GM18502 (cell line): ENCODE data around the gene CATSPER4.

Experiments
- ATAC-seq: cut with Tn5 transposase; IDR thresholded peaks from one replicate; pipeline ENCODE4 v1.9.1; 2021; ENCODE audit warnings: mild to moderate bottlenecking; ENCODE audit not compliant: unreplicated experiment, poor library complexity

CATSPER4 gene

DNA sequence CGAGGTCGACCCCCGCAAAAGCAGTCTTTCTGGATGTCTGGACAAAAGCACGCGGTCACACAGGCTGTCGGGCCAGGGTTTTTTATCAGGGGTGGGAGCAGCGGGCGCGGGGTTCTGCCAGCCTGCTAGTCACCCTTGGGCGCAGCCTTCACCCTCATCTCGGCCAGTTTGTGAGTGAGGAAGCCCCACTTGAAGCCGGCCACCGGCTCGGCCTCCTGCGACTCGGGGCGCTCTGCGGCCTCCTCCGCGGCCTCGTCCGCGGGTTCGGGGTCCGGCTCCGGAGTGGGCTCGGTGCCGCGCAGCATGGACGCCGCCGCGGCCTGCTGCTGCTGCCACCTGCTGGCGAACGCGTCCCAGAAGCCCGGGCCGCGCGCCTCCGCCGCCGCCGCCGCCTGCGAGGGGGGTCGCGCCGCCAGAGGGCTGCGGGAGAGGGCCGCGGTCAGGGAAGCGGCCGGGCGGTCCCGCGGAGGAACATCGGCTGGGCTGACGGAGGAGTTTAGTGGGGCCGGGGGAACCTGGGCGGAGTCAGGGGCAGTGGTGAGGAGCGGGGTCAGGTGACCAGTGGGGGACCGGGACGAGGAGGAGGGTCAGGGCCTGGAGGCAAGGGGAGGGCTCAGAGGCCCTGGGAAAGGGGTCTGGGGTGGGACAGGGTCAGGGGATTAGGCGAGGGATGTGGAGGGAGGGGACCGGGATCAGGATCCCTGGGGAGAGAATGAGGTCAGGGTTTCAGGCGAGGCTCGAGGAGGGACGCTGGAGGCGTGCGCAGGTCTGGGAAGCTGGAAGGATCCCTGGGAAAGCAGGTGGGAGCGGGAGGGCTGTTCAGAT, 26.2 kb upstream of the CATSPER4 start:
- no peak for ATAC-seq

DNA sequence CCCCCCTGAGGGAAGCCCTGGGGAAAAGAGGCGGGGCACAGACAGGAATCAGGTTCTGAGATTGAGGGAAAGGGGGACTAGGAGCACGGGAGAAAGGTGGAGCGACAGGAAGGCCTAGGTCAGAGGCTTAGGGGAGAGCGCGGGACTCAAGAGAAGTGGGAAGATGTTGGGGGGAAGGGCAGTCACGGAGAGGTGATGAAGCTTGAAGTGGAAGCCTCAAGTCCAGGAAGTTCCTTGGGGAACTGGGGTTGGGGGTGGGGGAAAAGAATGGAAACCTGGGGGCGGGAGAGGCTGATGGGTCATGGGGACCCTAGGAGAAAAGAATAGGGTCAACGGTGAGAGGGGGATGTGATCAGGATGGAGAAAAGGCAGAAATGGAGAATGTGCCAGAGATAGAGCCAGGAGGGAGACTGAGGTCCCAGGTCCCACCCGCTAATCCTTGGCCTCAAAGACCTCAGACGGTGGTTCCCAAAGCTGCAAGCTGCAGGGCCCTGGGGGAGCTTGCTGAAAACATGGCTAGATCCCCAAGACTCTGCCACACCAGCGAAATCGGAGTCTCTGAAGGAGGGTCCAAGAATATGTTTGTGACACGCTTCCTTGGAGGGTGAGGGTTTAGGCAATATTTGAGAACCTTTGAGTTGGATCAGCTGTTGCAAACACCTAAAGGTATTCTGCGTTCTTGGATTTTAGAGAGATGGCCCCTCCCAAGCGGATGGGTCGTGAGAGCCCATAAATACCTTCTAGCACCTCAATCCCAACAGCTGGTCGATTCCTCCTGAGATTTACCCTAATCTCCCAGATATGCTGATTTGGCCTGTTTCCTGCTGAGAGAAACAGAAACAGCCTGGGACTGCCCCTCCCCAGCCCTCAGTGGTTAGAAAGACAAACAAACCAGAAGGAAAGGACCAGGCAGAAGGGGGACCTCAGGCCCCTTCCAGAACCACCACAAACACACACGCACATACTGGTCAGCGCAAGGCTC, 25.2 kb upstream of the CATSPER4 start:
- ATAC-seq: no peak

DNA sequence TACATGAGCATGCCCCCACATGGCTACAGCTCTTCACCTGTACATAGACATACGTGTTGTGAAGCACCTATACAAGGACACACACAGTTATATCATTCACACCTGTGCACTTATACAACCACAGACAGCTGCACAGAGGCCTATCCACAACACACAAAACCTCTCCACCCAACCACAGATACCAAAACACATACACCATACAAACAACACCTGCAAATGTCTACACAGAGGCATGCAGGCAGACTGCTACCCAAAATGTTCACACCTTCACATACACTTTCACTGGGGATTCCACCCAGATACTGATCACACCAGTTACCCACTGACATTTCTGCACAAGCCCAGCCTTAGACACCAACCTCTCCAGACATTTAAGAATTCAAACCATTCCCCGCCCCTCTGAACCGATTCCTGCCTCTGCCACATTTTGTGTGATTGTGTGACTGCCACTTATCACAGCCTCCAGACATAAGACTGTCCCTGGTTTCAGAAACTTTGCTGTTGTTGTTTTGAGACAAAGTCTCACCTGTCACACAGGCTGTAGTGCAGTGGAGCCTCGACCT, 23.6 kb upstream of the CATSPER4 start:
- ATAC-seq: no peak

DNA sequence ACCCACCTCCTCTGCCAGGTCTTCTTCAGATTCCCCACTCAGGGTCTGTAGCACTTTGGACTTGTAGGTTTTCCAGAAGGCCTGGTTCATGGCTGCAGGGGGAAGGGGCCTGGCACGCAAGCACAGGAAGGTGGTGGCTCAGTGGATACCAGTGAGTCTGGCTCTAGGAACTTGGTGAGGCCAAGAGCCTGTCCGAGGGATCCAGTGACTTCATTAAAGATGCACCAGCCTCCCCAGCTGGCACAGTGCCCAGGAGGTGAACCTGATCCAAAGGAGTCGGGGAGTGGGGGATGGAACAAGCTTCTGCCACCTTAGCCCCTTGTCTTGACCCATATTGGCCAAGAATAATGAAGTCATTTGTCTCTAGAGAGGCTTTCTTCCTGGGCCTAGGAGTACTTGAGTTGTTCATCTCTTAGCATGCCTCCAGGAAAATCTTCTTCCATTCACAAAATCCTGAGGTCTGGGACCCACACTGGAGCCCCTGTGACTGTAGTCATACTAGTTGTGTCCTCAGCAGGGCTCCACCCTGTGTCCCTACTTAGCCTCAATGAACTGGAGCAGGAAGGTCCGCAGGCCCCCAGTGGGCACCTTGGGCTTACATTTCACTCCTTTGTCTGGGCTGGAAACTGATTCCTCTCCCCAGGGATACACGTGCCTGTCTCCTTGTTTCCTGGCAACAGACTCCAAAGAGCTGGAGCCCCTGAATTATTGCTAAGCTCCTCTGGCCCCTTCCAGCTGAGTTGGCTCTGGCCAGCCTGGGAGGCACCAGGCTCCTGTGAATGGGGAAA, 21.8 kb upstream of the CATSPER4 start, which contains the start of gene C1orf232:
Gene C1orf232 (minus strand): TSS at position 554 of the 788 bp plus-strand sequence. CDS start 464 bp downstream, at position 90.
- no peak for ATAC-seq

DNA sequence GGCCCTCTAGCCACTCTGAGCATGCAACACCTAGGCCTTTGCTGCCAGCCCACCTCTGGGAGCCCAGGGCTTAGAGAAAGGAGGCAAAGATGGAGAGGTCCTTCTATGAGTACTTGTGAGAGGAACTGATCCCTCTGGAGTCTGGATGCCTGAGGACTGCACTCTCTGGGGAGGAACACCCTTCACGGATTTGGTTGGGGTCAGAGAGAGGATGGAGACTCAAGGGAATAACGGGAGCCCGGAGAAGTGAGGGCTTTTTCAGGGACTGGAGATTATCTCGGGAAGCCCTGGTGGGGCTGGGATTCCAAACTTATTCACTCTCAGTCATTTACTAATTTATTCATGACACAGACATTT, 21.2 kb upstream of the CATSPER4 start:
- no peak for ATAC-seq

DNA sequence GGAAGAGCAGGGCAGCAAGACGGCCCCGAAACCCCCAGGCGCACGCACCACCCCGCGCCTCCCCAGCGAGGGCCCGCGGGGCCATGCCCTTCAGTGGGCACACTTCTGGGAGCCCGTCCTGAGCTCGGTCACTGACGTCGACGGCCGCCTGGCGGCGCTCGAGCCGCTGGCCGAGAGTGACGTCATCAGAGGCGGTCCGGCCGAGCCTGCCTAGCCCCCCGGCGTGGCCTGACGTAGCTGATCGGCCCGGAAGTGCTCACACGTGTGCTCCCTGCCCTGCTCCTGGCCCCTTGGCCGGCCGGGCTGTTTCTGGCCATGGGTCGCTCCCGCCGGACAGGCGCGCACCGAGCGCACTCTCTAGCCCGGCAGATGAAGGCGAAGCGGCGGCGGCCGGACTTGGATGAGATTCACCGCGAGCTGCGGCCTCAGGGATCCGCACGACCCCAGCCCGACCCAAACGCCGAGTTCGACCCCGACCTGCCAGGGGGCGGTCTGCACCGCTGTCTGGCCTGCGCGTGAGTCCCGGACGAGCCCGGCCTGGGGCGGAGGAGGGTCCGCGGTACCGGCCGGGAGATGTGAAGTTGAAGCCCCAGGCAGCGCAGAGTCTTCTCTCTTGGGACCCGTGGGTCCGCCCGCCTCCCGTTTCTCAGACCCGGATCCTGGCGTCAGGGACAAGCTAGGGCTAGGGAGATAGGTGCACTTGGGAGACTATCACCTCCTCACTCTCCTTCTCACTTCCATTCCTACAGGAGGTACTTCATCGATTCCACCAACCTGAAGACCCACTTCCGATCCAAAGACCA, 20.5 kb upstream of the CATSPER4 start, which contains the start of gene ZNF593:
Gene ZNF593 (plus strand): TSS at position 240 of the 803 bp plus-strand sequence. CDS start 76 bp downstream, at position 316.
- ATAC-seq: peak; percentile 89

DNA sequence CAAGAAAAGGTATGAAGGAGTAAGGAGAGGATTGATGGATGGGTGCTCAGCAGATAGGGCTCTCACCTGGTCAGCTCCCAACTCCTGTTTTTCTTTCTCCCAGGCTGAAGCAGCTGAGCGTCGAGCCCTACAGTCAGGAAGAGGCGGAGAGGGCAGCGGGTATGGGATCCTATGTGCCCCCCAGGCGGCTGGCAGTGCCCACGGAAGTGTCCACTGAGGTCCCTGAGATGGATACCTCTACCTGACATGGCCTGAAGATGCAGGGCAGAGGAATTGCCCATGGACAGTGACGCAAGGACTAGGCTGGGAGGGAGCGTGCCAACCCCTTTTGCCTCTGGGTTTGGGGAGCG, 20.0 kb upstream of the CATSPER4 start:
- no peak for ATAC-seq

DNA sequence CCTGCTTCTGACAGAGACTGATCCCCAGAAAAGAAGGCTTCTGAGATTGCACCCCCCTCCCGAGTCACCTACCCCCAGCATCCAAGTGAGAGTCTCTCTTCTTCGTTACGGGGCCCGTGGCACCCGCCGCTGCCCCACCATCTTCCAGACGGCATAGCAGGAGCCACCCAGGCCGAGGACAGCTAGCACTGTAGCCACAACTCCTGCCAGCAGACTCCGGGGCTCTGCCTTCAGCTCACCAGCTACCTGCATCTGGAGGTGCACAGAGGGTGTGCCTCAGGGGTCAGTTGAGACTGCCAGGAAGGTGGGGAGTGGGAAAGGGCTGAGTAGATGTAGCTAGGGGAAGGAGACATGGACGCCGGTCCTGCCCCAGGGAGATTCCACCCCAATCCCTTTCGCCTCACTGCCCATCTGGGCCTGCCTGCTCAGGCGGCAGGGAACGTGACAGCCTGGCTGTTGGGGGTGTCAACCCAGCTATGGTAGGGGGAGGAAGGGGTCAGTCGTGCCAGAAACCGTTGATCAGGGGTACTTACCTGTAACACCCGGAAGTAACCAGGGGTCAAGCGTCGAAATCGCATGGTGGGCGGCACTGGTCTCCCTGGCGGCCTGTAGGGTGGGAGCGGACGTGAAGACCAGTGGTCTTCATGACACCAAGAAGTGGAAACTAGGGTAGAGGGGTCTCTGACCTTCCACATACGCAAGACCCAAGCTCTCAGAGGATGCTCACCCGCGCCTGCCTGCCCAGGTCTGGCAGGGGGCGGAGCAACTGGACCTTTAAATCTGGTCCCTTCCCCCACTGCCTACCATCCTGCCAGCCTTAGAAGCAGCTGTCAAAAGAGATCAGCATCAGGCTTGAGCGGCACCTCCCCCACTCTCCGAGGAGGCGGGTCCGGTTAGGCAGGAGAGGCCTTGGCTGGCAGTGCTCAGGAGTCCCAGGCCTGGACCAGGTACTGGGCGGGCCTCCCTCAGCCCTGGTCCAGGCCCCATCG, 19.0 kb upstream of the CATSPER4 start, which contains the start of gene ZNF593OS:
Gene ZNF593OS (minus strand): TSS at position 749 of the 989 bp plus-strand sequence. CDS start 171 bp downstream, at position 578.
- no peak for ATAC-seq

DNA sequence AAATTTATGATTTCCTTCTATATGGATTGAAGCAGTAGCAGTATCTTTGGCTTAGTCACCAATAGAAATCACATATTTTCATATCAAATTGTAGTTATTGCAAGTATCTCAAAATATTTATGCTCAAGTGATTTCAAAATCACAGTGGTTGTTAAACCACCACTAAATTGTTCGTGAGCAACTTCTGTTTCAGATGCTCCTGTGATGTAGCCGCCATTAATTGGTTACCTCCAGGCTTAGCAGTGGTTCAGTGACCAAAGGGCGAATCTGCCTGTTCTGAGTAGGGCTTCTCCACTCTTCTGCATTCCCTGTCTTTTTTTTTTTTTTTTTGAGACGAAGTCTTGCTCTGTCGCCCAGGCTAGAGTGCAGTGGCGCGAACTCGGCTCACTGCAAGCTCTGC, 15.1 kb upstream of the CATSPER4 start:
- ATAC-seq: no peak

DNA sequence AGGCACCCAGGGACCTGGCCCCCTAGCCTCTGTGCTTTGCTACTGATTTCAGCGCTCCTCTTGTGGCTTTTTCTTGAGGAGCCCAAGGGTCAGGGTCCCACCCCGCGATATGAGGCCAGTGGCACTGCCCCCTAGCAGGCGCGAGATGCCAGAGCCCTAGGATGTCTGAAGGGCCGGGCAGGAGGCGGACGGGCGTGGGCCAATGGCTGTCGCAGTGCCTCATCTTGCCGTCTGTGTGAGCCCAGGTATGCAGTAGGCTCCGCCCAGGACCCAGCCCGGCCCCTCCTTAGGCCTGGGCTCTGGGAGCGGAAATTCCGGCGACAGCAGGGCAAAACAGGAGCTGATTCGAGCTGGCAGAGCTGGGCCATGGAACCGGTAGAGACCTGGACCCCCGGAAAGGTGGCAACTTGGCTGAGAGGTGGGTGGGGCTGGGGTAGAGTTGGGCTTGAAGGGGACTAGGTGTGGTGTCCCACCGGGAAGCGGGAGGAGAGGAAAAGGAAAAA, 13.2 kb upstream of the CATSPER4 start, which contains the start of gene CNKSR1:
Gene CNKSR1 (plus strand): TSS at position 310 of the 503 bp plus-strand sequence. CDS start 57 bp downstream, at position 367.
- ATAC-seq: no peak

DNA sequence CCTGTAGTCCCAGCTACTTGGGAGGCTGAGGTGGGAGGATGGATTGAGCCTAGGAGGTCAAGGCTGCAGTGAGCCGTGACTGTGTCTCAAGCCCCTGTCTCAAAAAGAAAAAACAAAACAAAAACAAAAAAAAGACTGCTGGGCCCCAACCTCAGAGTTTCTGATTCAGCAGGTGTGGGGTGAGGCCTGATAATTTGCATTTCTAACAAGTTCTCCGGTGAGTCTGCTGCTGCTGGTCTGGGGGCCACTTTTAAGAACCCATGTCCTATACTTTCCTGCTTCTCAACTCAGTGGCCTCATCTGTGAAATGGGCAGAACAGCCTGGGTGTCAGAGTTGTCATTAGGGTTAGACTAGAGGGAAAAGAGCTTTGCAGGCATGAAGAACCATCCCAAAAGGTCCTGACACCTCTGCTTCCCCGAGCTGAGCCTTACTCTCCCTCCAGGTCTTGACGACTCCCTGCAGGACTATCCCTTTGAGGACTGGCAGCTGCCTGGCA, 10.3 kb upstream of the CATSPER4 start:
- no peak for ATAC-seq

DNA sequence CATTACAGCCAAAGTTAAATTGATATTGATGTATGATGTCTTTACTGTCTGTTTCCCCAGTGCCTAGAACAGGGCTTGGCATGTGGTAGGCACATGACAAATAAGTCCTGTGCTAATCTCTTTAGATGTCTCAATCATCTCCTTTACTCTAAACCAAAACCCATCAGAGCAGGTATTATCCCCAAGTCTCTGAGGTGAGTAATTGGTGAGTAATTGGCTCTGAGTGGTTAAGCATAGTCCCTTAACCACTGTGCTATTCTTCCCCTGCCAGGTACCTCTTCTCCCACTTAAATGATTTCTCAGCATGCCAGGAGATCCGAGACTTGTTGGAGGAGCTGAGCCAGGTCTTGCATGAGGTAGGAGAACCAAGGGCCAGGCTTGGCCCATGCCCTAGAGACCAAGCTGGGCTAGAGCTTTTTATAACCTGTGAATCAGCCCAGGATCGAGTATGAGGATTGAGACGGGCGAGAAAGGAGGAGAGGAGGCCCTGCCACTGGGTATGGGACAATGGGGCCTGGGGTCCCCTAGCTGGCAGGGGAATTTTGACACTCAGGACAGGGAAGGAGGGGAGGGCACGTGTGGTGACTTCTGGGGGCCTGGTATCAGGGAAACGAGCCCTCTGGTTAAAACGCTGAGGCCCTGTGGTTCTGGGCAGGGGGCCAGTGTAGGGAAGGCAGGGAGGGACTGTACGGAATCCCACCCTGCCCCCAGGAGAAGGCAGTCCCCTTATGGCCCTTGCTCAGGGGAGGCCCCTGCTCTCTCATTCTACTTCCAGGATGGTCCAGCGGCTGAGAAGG, 8.6 kb upstream of the CATSPER4 start:
- ATAC-seq: no peak

DNA sequence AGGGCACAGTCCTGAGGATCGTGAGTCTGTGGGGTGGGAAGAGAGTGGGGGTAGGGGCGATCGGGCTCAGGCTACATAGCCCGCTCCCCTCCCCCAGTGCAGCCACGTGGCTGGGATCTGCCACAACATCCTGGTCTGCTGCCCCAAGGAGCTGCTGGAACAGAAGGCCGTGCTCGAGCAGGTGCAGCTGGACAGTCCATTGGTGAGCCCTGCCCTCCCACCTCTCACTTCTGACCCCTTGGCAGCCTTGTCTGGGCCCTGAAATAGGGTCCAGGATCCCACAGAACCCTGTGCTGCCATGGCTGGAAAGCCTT, 8.1 kb upstream of the CATSPER4 start:
- no peak for ATAC-seq

DNA sequence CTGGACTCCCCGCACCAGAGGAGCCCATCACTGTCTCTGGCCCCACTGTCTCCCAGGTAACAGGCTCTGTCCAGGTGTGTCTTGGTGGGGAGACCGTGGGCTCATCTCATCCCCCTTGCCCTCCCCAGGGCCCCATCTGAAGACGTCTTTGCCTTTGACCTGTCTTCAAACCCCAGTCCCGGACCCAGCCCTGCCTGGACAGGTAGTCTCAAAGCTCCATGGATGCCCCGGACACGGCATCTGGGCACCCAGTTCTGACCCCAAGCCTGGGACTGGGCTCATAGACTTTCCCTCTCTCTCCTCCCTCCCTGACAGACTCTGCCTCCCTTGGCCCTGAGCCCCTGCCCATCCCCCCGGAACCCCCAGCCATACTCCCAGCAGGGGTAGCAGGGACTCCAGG, 6.3 kb upstream of the CATSPER4 start:
- no peak for ATAC-seq

DNA sequence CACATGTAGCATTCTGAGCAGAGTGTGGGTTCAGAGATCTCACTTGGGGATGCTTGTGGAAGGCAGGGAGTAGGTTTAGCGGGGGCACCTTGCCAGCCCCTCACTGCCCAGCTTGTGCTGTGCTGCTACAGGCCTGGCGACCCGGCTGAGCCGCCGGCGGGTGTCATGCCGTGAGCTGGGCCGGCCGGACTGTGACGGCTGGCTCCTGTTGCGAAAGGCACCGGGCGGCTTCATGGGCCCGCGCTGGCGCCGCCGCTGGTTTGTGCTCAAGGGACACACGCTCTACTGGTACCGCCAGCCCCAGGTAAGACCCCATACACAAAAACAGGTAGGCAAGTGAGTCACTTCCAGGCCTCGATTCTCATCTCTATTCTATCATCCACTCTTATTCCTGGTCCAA, 5.5 kb upstream of the CATSPER4 start:
- ATAC-seq: no peak

DNA sequence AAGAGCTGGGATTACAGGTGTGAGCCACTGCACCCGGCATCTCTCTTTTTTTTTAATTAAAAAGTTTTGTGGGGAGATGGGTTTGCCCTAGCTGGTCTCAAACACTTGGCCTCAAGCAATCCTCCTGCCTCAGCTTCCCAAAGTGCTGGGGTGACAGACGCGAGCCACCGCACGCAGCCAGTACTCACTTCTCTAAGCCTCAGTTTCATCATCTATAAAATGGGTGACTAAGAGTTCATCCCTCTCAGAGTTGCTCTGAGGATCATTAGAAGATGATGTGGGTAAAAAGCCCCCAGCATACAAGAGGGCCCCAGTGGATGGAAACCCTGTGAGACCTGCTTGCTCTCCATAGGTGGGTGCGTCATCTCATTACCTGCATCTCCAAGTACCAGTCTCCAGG, 2.5 kb upstream of the CATSPER4 start:
- no peak for ATAC-seq

DNA sequence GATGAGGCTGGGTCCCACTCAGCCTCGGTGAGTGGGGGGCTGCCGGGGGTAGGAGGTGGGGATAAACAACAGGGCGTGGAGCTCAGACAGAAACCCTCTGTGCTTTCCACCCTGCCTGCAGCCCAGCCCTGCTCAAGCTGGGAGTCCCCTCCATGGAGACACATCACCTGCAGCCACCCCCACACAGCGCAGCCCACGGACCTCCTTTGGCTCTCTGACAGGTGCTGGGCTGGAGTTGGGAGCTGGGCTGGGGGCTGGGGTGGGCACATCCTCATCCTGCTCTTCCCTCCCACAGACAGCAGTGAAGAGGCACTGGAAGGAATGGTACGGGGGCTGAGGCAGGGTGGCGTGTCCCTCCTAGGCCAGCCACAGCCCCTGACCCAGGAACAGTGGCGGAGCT, 1.9 kb upstream of the CATSPER4 start:
- no peak for ATAC-seq
